Stromal cell of bone marrow (primary cell): ENCODE data around the gene RIMKLA.

Experiments used
- DNase-seq: peaks from one replicate; pipeline ENCODE4 v3.0.0-alpha.2; 2012; ENCODE audit warnings: low read depth

RIMKLA gene

GRCh38 chr1:42372796-42373195 lies 7.8 kb upstream of the RIMKLA start:
- DNase-seq: no peak

- peak; percentile 6 for DNase-seq
Observed at GRCh38 chr1:42379794-42380585, 602 bp upstream of the RIMKLA start.

DNA sequence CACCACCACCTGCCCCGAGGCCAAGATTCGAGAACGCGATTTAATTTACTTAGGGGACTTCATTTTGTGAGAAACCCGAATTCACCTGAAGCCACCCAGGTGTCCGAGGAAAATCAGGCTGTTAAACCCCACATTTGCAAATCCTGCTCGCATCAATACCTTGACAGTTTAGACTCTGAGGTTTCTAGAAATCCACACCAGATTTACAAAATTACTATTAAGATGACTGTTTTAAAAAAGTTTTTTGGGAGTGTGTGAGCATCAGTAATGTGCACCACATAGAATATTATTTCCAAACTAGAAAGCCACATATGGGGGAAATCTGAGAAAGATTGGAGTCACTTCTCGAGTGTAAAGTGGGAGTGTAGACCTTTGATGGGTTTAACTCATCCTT lies 685 bp downstream of the RIMKLA start:
- no peak for DNase-seq

DNA sequence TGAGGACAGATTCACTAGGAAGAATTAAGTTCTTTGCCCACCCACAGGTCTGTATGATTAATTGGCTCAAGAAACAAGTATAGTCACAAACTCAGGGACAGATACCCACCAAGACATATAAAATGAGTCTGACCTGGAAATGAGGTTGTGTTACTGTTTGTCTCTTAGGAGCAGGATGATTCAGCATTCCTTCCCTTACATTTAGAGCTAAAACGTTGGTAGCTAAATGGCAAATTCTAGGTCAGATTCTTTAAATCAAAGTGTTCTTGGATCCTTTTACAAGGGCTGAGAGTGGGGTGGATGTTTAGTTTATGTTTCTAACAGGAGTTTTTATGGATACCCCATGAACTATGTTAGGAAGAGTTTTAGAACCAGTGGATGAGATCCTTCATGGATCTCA lies 4.7 kb downstream of the RIMKLA start:
- DNase-seq: peak; percentile 9

GRCh38 chr1:42386051-42386450 lies 5.5 kb downstream of the RIMKLA start:
- no peak for DNase-seq

GRCh38 chr1:42392255-42392654 lies 11.7 kb downstream of the RIMKLA start:
- DNase-seq: no peak

GRCh38 chr1:42392967-42393848 lies 12.6 kb downstream of the RIMKLA start:
- DNase-seq: no peak

DNA sequence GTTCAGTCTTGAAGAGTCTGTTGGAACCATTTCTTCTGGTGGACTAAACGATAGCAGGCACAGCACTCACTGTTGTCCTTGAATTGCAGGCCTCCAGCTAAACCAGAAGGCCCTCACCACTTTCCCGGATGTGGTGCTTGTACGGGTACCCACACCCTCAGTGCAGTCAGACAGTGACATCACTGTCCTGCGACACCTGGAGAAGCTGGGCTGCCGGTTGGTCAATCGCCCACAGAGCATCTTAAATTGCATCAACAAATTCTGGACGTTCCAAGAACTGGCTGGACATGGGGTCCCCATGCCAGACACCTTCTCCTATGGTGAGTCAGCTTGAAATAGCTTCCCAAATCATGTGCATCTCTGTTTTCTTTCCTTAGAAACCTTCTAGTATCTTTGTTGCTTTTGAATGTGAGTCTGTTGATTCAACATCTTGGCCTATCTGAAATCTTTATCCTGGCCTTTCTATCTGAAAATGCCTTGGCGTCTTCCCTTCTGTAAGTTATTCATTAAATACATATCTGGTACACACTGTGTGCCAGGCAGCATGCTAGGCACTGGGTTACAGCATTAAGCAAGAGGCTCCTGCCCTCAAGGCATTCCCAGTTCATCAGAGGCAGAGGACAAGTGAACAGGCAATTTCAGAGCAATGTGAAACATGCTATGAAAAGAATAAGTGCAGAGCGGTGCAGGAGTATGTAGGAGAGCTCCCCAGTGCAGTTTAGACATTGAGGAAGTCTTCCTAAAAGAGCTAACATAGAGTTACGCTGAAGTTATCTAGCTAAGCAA lies 18.9 kb downstream of the RIMKLA start:
- DNase-seq: no peak

DNA sequence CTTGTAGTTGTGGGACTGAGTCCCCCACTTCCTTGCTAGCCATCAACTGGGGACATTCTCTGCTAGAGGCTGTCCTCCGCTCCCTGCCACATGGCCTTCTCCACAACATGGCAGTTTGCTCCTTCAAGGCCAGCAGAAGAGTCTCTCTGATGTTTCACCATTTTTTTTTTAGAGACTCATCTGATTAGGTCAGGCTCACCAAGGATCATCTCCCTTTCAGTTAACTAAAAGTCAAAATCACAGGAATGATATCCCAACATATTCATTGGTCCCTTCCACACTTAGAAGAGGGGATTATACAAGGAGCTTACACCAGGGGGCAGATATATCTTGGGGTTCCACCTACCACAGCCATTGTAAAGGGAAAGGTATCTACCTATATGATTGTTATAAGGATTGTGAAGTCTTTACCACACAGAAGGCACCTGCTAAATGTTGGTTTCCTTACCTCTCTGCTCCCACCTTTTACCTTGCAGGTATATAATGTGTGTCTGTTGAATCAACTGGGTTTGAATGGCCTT lies 23.3 kb downstream of the RIMKLA start:
- no peak for DNase-seq

- DNase-seq: no peak
Observed at GRCh38 chr1:42414551-42415496, 34.2 kb downstream of the RIMKLA start.

- no peak for DNase-seq
Observed at GRCh38 chr1:42417166-42417565, 36.6 kb downstream of the RIMKLA start.

GRCh38 chr1:42418516-42418915 lies 37.9 kb downstream of the RIMKLA start:
- DNase-seq: no peak

DNA sequence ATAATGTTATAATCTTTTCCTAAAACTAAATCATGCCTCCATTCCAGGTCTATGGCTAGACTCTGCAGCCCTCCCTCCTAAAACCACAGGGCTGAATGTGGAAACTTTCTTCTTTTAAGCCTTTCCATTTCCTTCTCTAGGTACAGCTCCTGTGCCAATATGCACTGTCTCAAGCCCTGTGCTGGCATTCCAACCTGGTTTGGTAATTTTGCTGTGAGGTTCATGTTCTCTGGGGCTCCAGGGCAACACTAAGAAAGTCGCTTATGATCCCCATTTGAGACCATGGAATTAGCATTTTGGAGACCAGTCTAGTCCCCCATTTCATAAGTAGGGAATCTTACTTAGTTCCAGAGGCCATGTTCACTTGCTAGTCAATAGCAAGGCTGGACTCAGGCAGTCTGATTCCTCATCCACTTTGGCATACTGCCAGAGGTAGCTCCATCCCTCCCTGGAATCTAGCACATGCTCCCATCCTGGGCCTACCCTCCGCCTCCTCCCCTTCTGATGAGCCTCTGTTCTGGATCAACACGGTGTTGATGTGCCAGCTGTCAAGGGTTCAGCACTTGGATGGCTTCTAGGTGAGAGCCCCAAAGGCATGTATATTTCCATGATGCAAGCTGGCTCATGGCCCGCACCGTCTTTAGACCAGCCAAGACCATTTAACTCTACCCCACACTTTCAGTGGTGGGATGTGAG lies 38.7 kb downstream of the RIMKLA start:
- DNase-seq: no peak

GRCh38 chr1:42420121-42420520 lies 39.5 kb downstream of the RIMKLA start:
- DNase-seq: no peak

DNA sequence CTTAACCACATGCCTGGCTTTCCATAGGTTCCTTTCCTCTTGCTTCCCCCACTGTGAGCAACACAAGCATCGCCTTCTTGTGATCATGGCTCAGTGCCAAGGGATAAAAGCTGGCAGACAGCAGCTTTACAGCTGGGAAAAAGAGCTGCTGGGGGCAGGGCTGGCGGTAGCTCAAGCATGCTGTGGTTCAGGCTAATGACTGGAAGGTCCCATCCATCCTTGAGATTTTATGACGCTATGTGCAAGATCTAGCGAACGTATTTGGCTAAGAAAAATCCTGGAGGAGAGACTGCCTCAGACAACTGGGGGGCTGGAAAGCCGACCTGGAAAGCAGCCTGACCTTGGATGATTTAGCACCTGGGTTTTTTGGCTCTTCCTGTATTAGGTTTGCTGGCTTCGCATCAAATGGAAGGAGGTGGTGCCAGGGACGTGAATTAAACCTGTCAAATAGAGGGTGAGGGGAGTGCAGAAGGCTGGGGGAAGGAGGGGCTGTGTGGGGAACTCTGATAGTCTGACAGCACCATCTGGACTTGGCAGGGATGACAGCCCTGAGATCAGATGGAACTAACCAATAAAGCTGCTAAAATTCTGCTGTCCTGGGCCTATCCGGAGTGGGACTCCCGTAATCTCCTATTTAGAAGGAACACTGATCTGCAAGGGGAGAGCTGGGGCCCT lies 40.5 kb downstream of the RIMKLA start:
- DNase-seq: peak; percentile 47

GRCh38 chr1:42422737-42423136 lies 42.1 kb downstream of the RIMKLA start:
- DNase-seq: no peak

DNA sequence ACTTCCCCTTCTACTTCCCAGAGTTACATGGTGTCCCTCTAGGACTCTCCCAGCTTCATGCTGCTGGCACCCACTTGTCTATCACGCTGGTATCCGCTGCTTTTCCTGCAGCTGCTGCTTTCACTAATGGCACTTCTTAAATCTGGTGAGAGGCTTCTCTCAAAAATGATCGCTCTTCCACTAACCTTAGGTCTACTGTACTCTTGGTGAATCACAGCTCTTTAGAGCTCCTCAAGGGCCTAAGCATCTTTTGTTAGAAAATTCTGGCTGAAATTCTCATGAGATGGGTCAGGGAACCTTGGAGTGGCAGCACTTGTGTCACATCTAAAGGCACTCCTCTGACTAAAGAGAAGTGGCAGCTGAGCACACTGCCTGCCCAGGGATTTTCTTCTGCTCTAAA lies 43.1 kb downstream of the RIMKLA start:
- DNase-seq: no peak

- no peak for DNase-seq
Observed at GRCh38 chr1:42424201-42424600, 43.6 kb downstream of the RIMKLA start.

DNA sequence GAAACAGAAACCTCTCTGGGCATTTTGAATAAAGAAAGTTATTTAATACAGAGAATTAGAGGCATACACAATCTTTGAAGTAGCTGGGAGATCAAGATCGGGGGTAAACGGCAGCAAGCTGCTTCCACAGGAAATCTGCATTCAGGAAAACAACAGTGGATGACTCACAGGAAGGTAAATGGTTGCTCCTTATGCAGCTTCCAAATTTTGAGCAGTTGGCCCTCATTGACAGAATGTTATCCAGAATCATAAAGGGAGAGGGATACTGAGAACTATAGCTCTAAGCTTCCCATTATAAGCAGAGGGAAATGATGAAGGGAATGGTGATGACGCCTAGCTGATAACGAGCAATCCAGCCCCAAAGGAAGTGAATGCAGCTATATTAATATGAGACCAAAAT lies 46.6 kb downstream of the RIMKLA start:
- DNase-seq: no peak

- DNase-seq: no peak
Observed at GRCh38 chr1:42429603-42430002, 49.0 kb downstream of the RIMKLA start.
